Measurements from ENCODE around the gene SRD5A2.

GRCh38 chr2:31504311-31504710 lies 76.4 kb downstream of the SRD5A2 start:
- TF ChIP-seq CTCF (IDR thresholded peaks at IDR 0.05): no peak
- no peak for TF ChIP-seq POLR2A (IDR thresholded peaks at IDR 0.05)

Data from tibial nerve (tissue), 3 donors.